SIG-M5 (cell line): ENCODE data around the gene UBE2Q1.
A peak's percentile ranks its signal among the peaks of the same experiment; 100 is the strongest.

ENCODE experiments used
- DNase-seq: peaks from one replicate; lab custom pipeline; 2025; lab: John Stamatoyannopoulos, UW

Gene UBE2Q1

GRCh38 chr1:154557939-154558719 lies at the start of gene UBE2Q1:
Gene UBE2Q1, minus strand, starts transcription at chr1:154558662. Its CDS starts 109 bp downstream, at chr1:154558553.
- DNase-seq = no peak

- DNase-seq = peak; percentile 95
Measured at GRCh38 chr1:154607609-154608396, 49.3 kb upstream of the UBE2Q1 start, which contains the start of gene ADAR. Gene ADAR, minus strand, starts transcription at chr1:154608186. Its CDS starts 180 bp downstream, at chr1:154608006.

GRCh38 chr1:154607106-154607608 lies 48.7 kb upstream of the UBE2Q1 start:
- DNase-seq = no peak

GRCh38 chr1:154605534-154605933 lies 47.1 kb upstream of the UBE2Q1 start:
- DNase-seq = no peak

- DNase-seq = no peak
Measured at GRCh38 chr1:154603317-154603716, 44.9 kb upstream of the UBE2Q1 start.

- no peak for DNase-seq
Measured at GRCh38 chr1:154599658-154600057, 41.2 kb upstream of the UBE2Q1 start.

- no peak for DNase-seq
Measured at GRCh38 chr1:154598871-154599635, 40.6 kb upstream of the UBE2Q1 start.

- no peak for DNase-seq
Measured at GRCh38 chr1:154595621-154596020, 37.2 kb upstream of the UBE2Q1 start.

- DNase-seq = no peak
Measured at GRCh38 chr1:154594811-154595210, 36.3 kb upstream of the UBE2Q1 start.

GRCh38 chr1:154593390-154593789 lies 34.9 kb upstream of the UBE2Q1 start:
- no peak for DNase-seq

GRCh38 chr1:154591206-154591605 lies 32.7 kb upstream of the UBE2Q1 start:
- no peak for DNase-seq

GRCh38 chr1:154590756-154591155 lies 32.3 kb upstream of the UBE2Q1 start:
- DNase-seq = no peak

- DNase-seq = no peak
Measured at GRCh38 chr1:154589780-154590179, 31.3 kb upstream of the UBE2Q1 start.

- no peak for DNase-seq
Measured at GRCh38 chr1:154586641-154587040, 28.2 kb upstream of the UBE2Q1 start.

- DNase-seq = no peak
Measured at GRCh38 chr1:154586231-154586630, 27.8 kb upstream of the UBE2Q1 start.

GRCh38 chr1:154584267-154584994 lies 26.0 kb upstream of the UBE2Q1 start:
- no peak for DNase-seq

- no peak for DNase-seq
Measured at GRCh38 chr1:154583773-154584172, 25.3 kb upstream of the UBE2Q1 start.

- DNase-seq = no peak
Measured at GRCh38 chr1:154582885-154583284, 24.4 kb upstream of the UBE2Q1 start.

GRCh38 chr1:154581766-154582165 lies 23.3 kb upstream of the UBE2Q1 start:
- no peak for DNase-seq

- no peak for DNase-seq
Measured at GRCh38 chr1:154579374-154579773, 20.9 kb upstream of the UBE2Q1 start.

- DNase-seq = no peak
Measured at GRCh38 chr1:154578058-154578418, 19.6 kb upstream of the UBE2Q1 start.
